Measurements from ENCODE around the gene CDCA4. TPM values are rescaled to one million over a fixed set of nuclear protein-coding genes. Genes with fewer than 3 reads are reported as not detected.

CDCA4 gene
- total and polyA plus RNA-seq, 2 donors (not counting 1 experiment from before 2014, with no cell fraction given): 6.3 to 11.7 TPM

- Mint-ChIP-seq H3K27ac (peak overlapping the region; percentile 1), H3K27me3 (no peaks in the 10 kb centered on the region), H3K9me3 (ENCODE audit: insufficient read depth) (no peaks in the 10 kb centered on the region), H3K4me1 (peaks cover 64% of the 10 kb centered on the region), H3K4me3 (peak overlapping the region; percentile 1)
- H3K9me3 ChIP-seq (ENCODE audit: control extremely low read depth in 1 of 3, control insufficient read depth in 2 of 3, insufficient read depth in 1 of 3, low read length in 2 of 3): peaks cover 0 to 3% (median 0%) of the 10 kb centered on the region in 3 donors
- ChIA-PET CTCF (interaction anchor here (2.3 kb wide), 1 partner anchor 31 kb away, joined by 11 read pairs; no protein-coding TSS in a partner anchor), POLR2A (no interaction called here)
- H3K4me1 ChIP-seq (ENCODE audit: control insufficient read depth in 2 of 2, insufficient read depth in 2 of 2, low read length in 2 of 2): peaks cover 19 to 26% of the 10 kb centered on the region in 2 donors
- peak overlapping the region in 1 of 2 donors; percentile 18 for H3K27ac ChIP-seq (ENCODE audit: low read length in 2 of 2)
- peaks cover 76% of the 10 kb centered on the region for H4K20me1 ChIP-seq (ENCODE audit: control insufficient read depth, insufficient read depth, low read length, poor library complexity, severe bottlenecking)
- peaks cover 0 to 15% of the 10 kb centered on the region in 2 experiments for H3K36me3 ChIP-seq (replicated peaks in 1 of 2; ENCODE audit: control extremely low read depth in 1 of 2, control insufficient read depth in 1 of 2, extremely low read depth in 1 of 2, insufficient read depth in 2 of 2, low read length in 1 of 2)
- DNase-seq (no peak), ATAC-seq (ENCODE audit: low read depth) (no peak)
- H3K9ac ChIP-seq (ENCODE audit: low read length): no peak overlapping the region
- no peak overlapping the region for H2AFZ ChIP-seq (ENCODE audit: insufficient read depth, low read depth, low read length, poor library complexity, severe bottlenecking)
- intact Hi-C loops (cut with micrococcal nuclease): no loop called here
- peaks cover 95% of the 10 kb centered on the region for H3K79me2 ChIP-seq (ENCODE audit: control insufficient read depth, insufficient read depth, low read length)
- WGBS (ENCODE audit: insufficient coverage): 49% methylated on average over 9 of the region's 9 CpGs
- no peak overlapping the region for H3K4me3 ChIP-seq (ENCODE audit: control extremely low read depth in 1 of 5, extremely low read depth in 1 of 5, insufficient read depth in 1 of 5, low read depth in 2 of 5, low read length in 4 of 5)
- no peaks in the 10 kb centered on the region for H3K27me3 ChIP-seq (replicated peaks in 1 of 4; ENCODE audit: control extremely low read depth in 1 of 4, control insufficient read depth in 3 of 4, insufficient read depth in 4 of 4, low read length in 3 of 4)
- peak overlapping the region; percentile 22 for H3K4me2 ChIP-seq (replicated peaks; ENCODE audit: low read depth, low read length, poor library complexity, severe bottlenecking)
- TF ChIP-seq EZH2 (IDR thresholded peaks at IDR 0.05; ENCODE audit: borderline replicate concordance, insufficient read depth, low read depth, low read length, poor library complexity, severe bottlenecking) (no peak), CTCF (IDR thresholded peaks at IDR 0.05) (no peak)
These were observed 5.6 kb downstream of the CDCA4 start for GRCh38 chr14:105015242-105015641.

GRCh38 chr14:105014631-105015030, 6.3 kb downstream of the CDCA4 start:
- Histone ChIP-seq H2AFZ (ENCODE audit: insufficient read depth, low read depth, low read length, poor library complexity, severe bottlenecking) (no peak overlapping the region), H3K9me3 (ENCODE audit: control extremely low read depth in 1 of 3, control insufficient read depth in 2 of 3, insufficient read depth in 1 of 3, low read length in 2 of 3) (peaks cover 0 to 3% (median 0%) of the 10 kb centered on the region in 3 donors), H3K4me1 (ENCODE audit: control insufficient read depth in 2 of 2, insufficient read depth in 2 of 2, low read length in 2 of 2) (peaks cover 14 to 20% of the 10 kb centered on the region in 2 donors), H3K9ac (ENCODE audit: low read length) (no peak overlapping the region), H3K4me3 (ENCODE audit: control extremely low read depth in 1 of 5, extremely low read depth in 1 of 5, insufficient read depth in 1 of 5, low read depth in 2 of 5, low read length in 4 of 5) (no peak overlapping the region), H3K27ac (ENCODE audit: low read length in 2 of 2) (peak overlapping the region in 1 of 2 donors; percentile 39), H3K79me2 (ENCODE audit: control insufficient read depth, insufficient read depth, low read length) (peaks cover 89% of the 10 kb centered on the region), H3K36me3 (replicated peaks in 1 of 2; ENCODE audit: control extremely low read depth in 1 of 2, control insufficient read depth in 1 of 2, extremely low read depth in 1 of 2, insufficient read depth in 2 of 2, low read length in 1 of 2) (peaks cover 0 to 15% of the 10 kb centered on the region in 2 experiments), H3K27me3 (replicated peaks in 1 of 4; ENCODE audit: control extremely low read depth in 1 of 4, control insufficient read depth in 3 of 4, insufficient read depth in 4 of 4, low read length in 3 of 4) (no peaks in the 10 kb centered on the region), H3K4me2 (replicated peaks; ENCODE audit: low read depth, low read length, poor library complexity, severe bottlenecking) (peak overlapping the region; percentile 22), H4K20me1 (ENCODE audit: control insufficient read depth, insufficient read depth, low read length, poor library complexity, severe bottlenecking) (peaks cover 70% of the 10 kb centered on the region)
- ChIA-PET POLR2A (no interaction called here), CTCF (interaction anchor here (0.7 to 2.4 kb wide), 3 partner anchors 29 to 39 kb away, joined by 3 to 11 read pairs (median 8); no protein-coding TSS in a partner anchor)
- Mint-ChIP-seq H3K4me1 (peaks cover 58% of the 10 kb centered on the region), H3K9me3 (ENCODE audit: insufficient read depth) (no peaks in the 10 kb centered on the region), H3K4me3 (no peak overlapping the region), H3K27me3 (no peaks in the 10 kb centered on the region), H3K27ac (no peak overlapping the region)
- intact Hi-C loops (cut with micrococcal nuclease): no loop called here
- DNase-seq (no peak), ATAC-seq (ENCODE audit: low read depth) (no peak)
- WGBS (ENCODE audit: insufficient coverage): 78% methylated on average over 1 of the region's 4 CpGs
- TF ChIP-seq CTCF (IDR thresholded peaks at IDR 0.05): no peak
- TF ChIP-seq EZH2 (IDR thresholded peaks at IDR 0.05; ENCODE audit: borderline replicate concordance, insufficient read depth, low read depth, low read length, poor library complexity, severe bottlenecking): no peak
